GM18909 (cell line): ENCODE measurements around the gene SART3.
"Not testable (repeated sequence)": the region's sequence is repeated elsewhere in the genome, so short reads cannot be mapped to it uniquely, and the experiment has no call there.

Experiments
- ATAC-seq: cut with Tn5 transposase; IDR thresholded peaks from one replicate; pipeline ENCODE4 v1.9.1; 2021; ENCODE audit warnings: mild to moderate bottlenecking; ENCODE audit not compliant: unreplicated experiment, poor library complexity

Gene SART3

GRCh38 chr12:108582978-108583770 is 22.2 kb upstream of the SART3 start:
- ATAC-seq = no peak

- no peak for ATAC-seq
These were observed 21.5 kb upstream of the SART3 start for GRCh38 chr12:108582509-108582908.

DNA sequence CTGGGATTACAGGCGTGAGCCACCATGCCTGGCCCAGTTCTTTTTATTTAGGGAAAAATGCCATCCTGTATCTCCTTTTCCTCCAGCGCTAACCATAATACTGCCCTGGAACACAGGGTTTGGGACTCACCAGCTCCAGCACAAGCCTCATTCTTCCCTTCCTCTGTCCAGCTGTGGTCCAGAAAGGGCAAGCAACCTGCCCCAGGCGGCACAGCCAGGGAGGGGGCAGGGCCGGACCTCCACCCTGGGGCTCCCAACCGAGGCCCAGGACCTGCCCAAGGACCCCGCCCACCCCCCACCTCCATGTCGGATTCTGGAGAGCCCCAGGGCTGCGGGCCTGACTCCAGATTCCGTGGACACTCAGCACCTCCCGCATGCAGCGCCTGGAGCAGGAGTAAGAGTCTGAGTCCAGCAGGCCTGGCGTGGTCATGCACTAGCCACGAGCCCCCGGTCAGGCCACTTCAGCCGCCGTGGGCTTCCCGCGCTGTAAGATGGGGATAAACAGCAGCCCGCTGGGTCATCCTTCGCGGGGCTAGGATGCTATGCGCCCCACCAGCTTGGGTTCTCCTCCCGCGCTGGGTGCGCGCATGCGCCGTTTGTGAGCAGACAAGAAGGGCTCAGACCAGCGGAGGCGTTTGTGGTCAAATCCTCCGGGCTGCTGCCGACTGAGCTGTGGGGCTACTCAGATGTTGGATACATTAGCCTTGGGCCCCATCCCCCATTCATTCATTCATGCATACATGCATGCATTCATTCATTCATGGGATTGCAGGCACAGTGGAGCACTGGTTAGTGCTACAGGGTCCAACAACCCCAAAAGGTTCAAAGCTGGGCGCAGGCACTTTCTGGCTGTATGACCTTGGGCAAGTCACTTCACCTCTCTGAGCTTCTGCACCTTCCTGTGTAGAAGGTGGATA is 20.6 kb upstream of the SART3 start:
- ATAC-seq = no peak

DNA sequence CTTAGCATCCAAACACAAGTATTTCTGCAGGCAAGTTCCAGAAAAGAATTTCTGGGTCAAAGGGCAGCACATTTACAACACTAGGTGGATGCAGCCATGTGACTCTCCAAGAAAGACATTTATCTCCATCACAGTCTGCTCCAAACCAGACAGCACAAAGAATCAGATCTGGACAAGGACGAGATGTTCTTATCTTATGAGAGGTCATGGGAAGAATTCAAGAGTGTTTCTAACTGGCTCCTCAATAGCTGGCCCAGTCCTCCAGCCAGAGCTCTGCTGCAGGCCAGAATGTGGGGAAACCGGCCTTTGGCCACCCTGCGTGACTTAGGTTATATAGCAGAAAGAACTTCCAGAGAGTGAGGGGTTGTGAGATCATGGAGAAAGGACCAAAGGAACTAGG is 19.6 kb upstream of the SART3 start:
- ATAC-seq = no peak

DNA sequence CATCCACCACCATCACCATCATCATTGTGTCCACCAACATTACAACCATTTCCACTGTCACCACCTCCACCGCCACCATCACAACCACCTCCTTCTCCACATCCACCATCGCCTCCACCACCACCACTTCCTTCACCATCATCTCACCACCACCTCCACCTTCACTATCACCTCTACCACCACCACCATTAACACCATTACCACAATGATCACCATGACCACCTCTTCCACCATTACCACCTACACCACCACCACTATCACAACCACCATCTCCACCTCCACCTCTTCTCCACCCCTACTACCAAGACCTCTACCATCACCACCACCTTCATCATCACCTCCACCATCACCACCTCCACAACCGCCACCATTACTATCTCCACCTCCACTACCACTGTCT is 17.8 kb upstream of the SART3 start:
- no peak for ATAC-seq

- ATAC-seq = no peak
These were observed 17.3 kb upstream of the SART3 start for GRCh38 chr12:108578264-108578663.

DNA sequence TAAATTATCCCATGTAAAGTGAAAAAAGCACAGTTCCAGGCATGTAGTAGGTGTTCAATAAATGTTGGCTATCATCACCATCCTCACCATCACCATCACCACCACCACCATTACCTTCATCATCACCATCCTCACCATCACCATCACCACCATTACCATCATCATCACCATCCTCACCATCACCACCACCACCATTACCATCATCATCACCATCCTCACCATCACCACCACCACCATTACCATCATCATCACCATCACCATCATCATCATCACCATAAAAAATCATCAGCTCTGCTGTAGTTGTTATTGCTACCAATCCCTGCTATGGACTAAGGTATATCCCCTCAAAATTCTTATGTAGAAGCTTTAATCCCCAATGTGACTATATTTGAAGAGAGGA is 16.5 kb upstream of the SART3 start:
- ATAC-seq = no peak

- no peak for ATAC-seq
These were observed 15.8 kb upstream of the SART3 start for GRCh38 chr12:108576660-108577234.

- ATAC-seq = no peak
These were observed 14.4 kb upstream of the SART3 start for GRCh38 chr12:108575199-108575912.

- ATAC-seq = not testable (repeated sequence)
These were observed 13.3 kb upstream of the SART3 start for GRCh38 chr12:108574276-108574675.

GRCh38 chr12:108573317-108573716 is 12.3 kb upstream of the SART3 start:
- no peak for ATAC-seq

- ATAC-seq = peak; percentile 35
These were observed 11.3 kb upstream of the SART3 start for GRCh38 chr12:108572166-108572790.

- ATAC-seq = no peak
These were observed 10.7 kb upstream of the SART3 start for GRCh38 chr12:108571609-108572165.

GRCh38 chr12:108570743-108571608 is 10.0 kb upstream of the SART3 start:
- ATAC-seq = no peak

DNA sequence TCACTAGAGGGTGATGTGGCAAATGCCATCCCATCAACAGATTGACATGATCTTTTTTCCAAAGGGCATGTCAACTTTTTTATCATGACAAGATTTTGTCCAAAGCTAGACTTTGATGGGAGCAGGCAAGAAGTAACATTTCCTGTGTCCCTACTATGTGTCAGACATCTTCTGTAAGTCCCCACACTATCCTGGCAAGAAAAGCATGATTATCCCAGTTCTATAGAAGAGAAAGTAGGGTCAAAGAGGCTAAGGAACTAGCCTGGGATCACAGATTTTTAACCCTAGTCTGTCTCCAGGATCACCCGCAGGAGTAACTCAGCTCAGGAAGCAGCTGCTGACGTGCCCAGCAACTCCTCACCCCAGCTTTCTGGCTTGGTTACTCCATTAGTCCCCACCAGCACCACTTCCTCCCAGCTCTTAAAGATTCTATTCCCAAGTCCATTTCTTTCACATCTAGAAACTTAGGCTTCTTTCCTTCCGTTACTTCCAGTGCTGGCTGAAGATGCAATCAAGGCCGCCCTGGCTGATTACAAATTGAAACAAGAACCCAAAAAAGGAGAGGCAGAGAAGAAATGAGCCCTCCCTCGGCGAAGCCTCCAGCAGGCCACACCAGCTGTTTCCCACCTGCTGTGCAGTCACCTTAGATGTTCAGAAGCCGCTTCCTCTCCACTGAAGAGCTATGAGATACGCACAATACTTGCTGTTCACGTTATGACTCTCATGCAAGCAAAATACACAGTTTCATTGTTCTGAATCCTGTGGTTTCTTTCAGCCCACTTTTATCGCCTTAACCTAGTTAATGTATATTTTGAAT is 7.6 kb upstream of the SART3 start:
- peak; percentile 75 for ATAC-seq

DNA sequence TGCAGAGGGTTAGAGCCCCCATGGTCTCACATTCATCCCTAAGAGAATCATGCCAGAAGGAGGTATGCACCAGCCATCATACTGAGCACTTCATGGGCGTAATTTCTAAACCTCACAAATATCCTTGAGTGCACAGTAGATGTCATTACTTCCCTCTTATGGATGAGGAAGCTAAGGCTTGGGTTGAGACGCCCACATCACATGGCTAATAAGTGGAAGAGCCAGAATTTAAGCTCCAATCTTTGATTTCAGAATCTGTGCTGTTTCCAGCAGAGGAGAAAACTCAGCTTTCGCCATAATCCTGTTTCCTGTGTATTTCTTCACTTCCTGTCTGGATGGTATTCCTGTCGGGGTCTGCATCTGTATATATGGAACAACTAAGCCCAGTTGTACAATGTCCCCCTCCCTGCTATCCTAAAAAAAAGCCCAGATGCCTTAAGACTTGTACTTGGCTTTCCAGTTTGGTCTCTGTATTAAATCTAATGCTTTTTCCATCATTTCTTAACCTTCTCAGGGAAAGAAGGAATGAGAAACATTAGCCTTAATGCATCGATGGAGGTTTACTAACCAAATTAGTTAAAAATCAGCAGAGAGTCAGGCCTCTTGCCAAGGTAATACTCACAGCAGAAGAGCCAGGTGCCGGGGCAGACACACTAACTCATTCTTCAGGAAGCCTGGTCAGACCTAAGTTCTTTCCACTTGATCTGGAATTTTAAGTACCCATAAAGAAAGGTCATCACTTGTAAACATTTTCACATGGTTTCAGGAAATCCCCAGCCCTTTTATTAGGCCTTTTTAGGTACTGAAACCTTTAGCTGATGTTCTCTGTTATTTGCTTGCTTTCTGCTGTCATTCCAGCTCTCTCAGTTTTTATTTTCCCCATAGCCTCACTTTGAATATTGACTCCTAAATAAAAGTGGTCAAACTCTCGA is 6.7 kb upstream of the SART3 start:
- ATAC-seq = no peak

DNA sequence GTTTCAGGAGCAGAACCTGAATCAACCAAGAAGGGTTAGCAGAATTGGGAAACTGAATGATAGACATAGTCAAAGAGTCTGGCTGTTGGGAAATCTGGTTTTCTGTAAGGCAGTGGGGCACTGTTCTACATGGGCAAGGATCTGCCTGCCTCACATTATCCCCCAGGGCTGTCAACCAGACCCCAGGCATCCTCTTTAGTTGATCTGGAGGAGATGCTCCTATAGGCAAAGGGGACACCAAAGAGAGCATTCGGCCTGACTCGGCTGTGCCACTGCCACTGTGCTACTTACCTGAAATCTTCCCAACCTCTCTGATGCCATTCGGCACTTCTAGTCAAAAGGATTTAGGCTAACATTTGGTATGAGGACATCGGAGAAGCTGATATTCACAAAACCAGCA is 5.5 kb upstream of the SART3 start:
- ATAC-seq = no peak
